HepG2 (cell line): ENCODE measurements around the gene CAD. TPM values are rescaled to one million over a fixed set of nuclear protein-coding genes. Genes with fewer than 3 reads are reported as not detected.
A peak's percentile ranks its signal among the peaks of the same experiment; 100 is the strongest.

Experiments used
- ADNP ChIP-seq: sonication (generic); formaldehyde crosslinking; IDR thresholded peaks from 2 replicates; pipeline ENCODE4 v1.4.0; 2020; ENCODE audit warnings: missing genetic modification reagents
- ELF1 ChIP-seq: sonication (generic); formaldehyde crosslinking; IDR thresholded peaks from 2 replicates; pipeline ENCODE4 v1.4.0; 2020; ENCODE audit warnings: missing genetic modification reagents
- HOXA5 ChIP-seq: sonication (generic); formaldehyde crosslinking; IDR thresholded peaks from 2 replicates; pipeline ENCODE4 v1.4.0; 2020; ENCODE audit warnings: missing genetic modification reagents
- PCBP2 ChIP-seq: fragments of 200-400 bp; formaldehyde crosslinking; optimal IDR thresholded peaks from 2 replicates; pipeline ENCODE3; 2018; ENCODE audit warnings: low read length, low read depth; ENCODE audit not compliant: poor library complexity, severe bottlenecking
- PITX1 ChIP-seq: sonication (generic); formaldehyde crosslinking; IDR thresholded peaks from 2 replicates; pipeline ENCODE4 v1.5.1; 2020; ENCODE audit warnings: mild to moderate bottlenecking, missing genetic modification reagents
- TBX2 ChIP-seq: sonication (generic); formaldehyde crosslinking; IDR thresholded peaks from 2 replicates; pipeline ENCODE4 v1.5.0; 2020; ENCODE audit warnings: missing genetic modification reagents, mild to moderate bottlenecking, borderline replicate concordance
- ZNF234 ChIP-seq: sonication (generic); formaldehyde crosslinking; conservative IDR thresholded peaks from 2 replicates; pipeline ENCODE4 v1.5.1; 2020; ENCODE audit warnings: mild to moderate bottlenecking, missing genetic modification reagents
- ZNF441 ChIP-seq: sonication (generic); formaldehyde crosslinking; IDR thresholded peaks from 2 replicates; pipeline ENCODE4 v1.7.0; 2021; ENCODE audit warnings: missing genetic modification reagents, borderline replicate concordance
- ZNF788 ChIP-seq: sonication (generic); formaldehyde crosslinking; IDR thresholded peaks from 2 replicates; pipeline ENCODE4 v1.5.0; 2020; ENCODE audit warnings: mild to moderate bottlenecking, missing genetic modification reagents, borderline replicate concordance
- ZZZ3 ChIP-seq: sonication (generic); formaldehyde crosslinking; IDR thresholded peaks from 2 replicates; pipeline ENCODE4 v1.4.0; 2020; ENCODE audit warnings: missing genetic modification reagents, mild to moderate bottlenecking, borderline replicate concordance
- polyA plus RNA-seq, 8 experiments: library from polyadenylated mRNA; depleted of rRNA in 3 of 8; stranded (reverse) in 7 of 8; unstranded in 1 of 8; fragments of >200 nt; fragmentation: Illumina TruSeq in 4 of 8; extraction: Trizol in 4 of 8; gene quantifications; 2 replicates each; pipeline versions ENCODE4 v1.2.1 to v1.2.3, GENCODE V29; 2011 to 2016; ENCODE audit warnings: low read depth in 4 of 8, missing spikeins in 1 of 8, mixed read lengths in 1 of 8; ENCODE audit not compliant: insufficient read depth in 1 of 8
- total RNA-seq, 5 experiments: library from RNA; depleted of rRNA; stranded (reverse); fragments of >200 nt; fragmentation: Illumina TruSeq; extraction: Trizol; gene quantifications; 2 replicates each; pipeline ENCODE4 v1.2.3, GENCODE V29; 2016; ENCODE audit warnings: low read depth in 1 of 5
- TF ChIP-seq, protein P1 (sequence below): sonication (generic); formaldehyde crosslinking; IDR thresholded peaks from 2 replicates; pipeline ENCODE4 v1.8.1; 2022; ENCODE audit warnings: low read depth, mild to moderate bottlenecking, missing genetic modification reagents
- TF ChIP-seq, protein P2 (sequence below): IDR thresholded peaks from 2 replicates; pipeline ENCODE4 v1.6.1; 2016; ENCODE audit warnings: missing genetic modification reagents, missing compliant biosample characterization
- TF ChIP-seq, protein P3 (sequence below): sonication (generic); formaldehyde crosslinking; IDR thresholded peaks from 2 replicates; pipeline ENCODE4 v1.4.0; 2020; ENCODE audit warnings: missing genetic modification reagents
- TF ChIP-seq, protein P4 (sequence below): IDR thresholded peaks from 2 replicates; pipeline ENCODE4 v1.6.1; 2016; ENCODE audit warnings: low read depth, borderline replicate concordance
- TF ChIP-seq, protein P5 (sequence below): sonication (generic); formaldehyde crosslinking; IDR thresholded peaks from 2 replicates; pipeline ENCODE4 v1.4.0; 2020; ENCODE audit warnings: missing genetic modification reagents
- TF ChIP-seq, protein P6 (sequence below): fragments of 450-650 bp; IDR thresholded peaks from 2 replicates; pipeline ENCODE4 v1.6.1; 2017; ENCODE audit warnings: mild to moderate bottlenecking
- TF ChIP-seq, protein P7 (sequence below): sonication (generic); formaldehyde crosslinking; IDR thresholded peaks from 2 replicates; pipeline ENCODE4 v1.4.0; 2020; ENCODE audit warnings: low read depth, mild to moderate bottlenecking, missing genetic modification reagents

CAD gene
- total and polyA plus RNA-seq, 2 of the 13 experiments (the other 11 are each of a cell fraction or from before 2014, with no cell fraction given), result 21.7 to 37.0 TPM

DNA sequence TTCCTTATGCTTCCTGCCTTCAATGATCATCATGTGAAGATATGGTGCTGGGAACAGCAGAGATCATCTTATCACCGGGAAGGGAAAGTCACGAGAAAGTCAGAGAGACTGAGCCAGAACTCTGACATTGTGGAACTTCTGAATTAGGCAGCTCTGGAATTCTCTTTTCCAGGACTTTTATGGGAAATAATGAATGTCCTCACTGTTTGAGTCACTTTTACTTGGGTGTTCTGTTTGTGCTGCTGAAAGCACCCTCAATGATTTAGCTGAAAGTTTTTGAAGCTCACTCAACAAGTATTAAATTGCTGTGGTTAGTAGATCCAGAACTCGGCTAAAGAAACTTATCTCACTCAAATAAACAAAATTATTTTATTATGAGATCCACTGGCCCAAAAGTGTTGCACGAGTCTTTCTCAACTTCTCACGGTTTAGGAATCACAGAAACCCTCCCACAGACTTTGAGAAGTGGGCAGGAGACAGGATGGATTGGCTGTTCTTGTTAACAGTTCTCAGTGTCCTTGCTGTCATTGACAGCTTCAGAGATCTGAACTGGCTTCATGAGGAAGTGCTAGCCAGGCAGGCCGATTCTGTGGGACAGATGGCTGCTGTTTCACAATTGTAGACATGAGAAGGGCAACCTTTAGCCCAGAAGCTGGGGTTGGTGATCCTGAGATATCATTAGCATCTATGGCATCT is 31.7 kb upstream of the CAD start (continued):
- TF ChIP-seq, protein P1, sequence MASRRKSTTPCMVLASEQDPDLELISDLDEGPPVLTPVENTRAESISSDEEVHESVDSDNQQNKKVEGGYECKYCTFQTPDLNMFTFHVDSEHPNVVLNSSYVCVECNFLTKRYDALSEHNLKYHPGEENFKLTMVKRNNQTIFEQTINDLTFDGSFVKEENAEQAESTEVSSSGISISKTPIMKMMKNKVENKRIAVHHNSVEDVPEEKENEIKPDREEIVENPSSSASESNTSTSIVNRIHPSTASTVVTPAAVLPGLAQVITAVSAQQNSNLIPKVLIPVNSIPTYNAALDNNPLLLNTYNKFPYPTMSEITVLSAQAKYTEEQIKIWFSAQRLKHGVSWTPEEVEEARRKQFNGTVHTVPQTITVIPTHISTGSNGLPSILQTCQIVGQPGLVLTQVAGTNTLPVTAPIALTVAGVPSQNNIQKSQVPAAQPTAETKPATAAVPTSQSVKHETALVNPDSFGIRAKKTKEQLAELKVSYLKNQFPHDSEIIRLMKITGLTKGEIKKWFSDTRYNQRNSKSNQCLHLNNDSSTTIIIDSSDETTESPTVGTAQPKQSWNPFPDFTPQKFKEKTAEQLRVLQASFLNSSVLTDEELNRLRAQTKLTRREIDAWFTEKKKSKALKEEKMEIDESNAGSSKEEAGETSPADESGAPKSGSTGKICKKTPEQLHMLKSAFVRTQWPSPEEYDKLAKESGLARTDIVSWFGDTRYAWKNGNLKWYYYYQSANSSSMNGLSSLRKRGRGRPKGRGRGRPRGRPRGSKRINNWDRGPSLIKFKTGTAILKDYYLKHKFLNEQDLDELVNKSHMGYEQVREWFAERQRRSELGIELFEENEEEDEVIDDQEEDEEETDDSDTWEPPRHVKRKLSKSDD, result no peak
- TF ChIP-seq ZNF441 (0 out of 2 replicates have a peak, but pooled peaks have one; percentile 39), TBX2 (peak; percentile 66; the same call in 1 of the 2 replicates), ZNF788 (CRISPR knock-in tag) (peak; percentile 22; the same call in 1 of the 2 replicates), ZZZ3 (CRISPR knock-in tag) (no peak), ADNP (CRISPR knock-in tag) (no peak), ZNF234 (CRISPR knock-in tag) (no peak), ELF1 (CRISPR knock-in tag) (peak; percentile 67), PITX1 (0 out of 2 replicates have a peak, but pooled peaks have one; percentile 17), PCBP2 (no peak), HOXA5 (CRISPR knock-in tag) (no peak)
- TF ChIP-seq, protein P2, sequence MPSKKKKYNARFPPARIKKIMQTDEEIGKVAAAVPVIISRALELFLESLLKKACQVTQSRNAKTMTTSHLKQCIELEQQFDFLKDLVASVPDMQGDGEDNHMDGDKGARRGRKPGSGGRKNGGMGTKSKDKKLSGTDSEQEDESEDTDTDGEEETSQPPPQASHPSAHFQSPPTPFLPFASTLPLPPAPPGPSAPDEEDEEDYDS (CRISPR knock-in tag), result 0 out of 2 replicates have a peak, but pooled peaks have one; percentile 33
- TF ChIP-seq, protein P3, sequence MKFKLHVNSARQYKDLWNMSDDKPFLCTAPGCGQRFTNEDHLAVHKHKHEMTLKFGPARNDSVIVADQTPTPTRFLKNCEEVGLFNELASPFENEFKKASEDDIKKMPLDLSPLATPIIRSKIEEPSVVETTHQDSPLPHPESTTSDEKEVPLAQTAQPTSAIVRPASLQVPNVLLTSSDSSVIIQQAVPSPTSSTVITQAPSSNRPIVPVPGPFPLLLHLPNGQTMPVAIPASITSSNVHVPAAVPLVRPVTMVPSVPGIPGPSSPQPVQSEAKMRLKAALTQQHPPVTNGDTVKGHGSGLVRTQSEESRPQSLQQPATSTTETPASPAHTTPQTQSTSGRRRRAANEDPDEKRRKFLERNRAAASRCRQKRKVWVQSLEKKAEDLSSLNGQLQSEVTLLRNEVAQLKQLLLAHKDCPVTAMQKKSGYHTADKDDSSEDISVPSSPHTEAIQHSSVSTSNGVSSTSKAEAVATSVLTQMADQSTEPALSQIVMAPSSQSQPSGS, result no peak
- TF ChIP-seq, protein P4, sequence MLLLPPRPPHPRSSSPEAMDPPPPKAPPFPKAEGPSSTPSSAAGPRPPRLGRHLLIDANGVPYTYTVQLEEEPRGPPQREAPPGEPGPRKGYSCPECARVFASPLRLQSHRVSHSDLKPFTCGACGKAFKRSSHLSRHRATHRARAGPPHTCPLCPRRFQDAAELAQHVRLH (CRISPR knock-in tag), result no peak
- TF ChIP-seq, protein P5, sequence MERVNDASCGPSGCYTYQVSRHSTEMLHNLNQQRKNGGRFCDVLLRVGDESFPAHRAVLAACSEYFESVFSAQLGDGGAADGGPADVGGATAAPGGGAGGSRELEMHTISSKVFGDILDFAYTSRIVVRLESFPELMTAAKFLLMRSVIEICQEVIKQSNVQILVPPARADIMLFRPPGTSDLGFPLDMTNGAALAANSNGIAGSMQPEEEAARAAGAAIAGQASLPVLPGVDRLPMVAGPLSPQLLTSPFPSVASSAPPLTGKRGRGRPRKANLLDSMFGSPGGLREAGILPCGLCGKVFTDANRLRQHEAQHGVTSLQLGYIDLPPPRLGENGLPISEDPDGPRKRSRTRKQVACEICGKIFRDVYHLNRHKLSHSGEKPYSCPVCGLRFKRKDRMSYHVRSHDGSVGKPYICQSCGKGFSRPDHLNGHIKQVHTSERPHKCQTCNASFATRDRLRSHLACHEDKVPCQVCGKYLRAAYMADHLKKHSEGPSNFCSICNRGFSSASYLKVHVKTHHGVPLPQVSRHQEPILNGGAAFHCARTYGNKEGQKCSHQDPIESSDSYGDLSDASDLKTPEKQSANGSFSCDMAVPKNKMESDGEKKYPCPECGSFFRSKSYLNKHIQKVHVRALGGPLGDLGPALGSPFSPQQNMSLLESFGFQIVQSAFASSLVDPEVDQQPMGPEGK (CRISPR knock-in tag), result peak; percentile 47; the same call in 1 of the 2 replicates
- TF ChIP-seq, protein P6, sequence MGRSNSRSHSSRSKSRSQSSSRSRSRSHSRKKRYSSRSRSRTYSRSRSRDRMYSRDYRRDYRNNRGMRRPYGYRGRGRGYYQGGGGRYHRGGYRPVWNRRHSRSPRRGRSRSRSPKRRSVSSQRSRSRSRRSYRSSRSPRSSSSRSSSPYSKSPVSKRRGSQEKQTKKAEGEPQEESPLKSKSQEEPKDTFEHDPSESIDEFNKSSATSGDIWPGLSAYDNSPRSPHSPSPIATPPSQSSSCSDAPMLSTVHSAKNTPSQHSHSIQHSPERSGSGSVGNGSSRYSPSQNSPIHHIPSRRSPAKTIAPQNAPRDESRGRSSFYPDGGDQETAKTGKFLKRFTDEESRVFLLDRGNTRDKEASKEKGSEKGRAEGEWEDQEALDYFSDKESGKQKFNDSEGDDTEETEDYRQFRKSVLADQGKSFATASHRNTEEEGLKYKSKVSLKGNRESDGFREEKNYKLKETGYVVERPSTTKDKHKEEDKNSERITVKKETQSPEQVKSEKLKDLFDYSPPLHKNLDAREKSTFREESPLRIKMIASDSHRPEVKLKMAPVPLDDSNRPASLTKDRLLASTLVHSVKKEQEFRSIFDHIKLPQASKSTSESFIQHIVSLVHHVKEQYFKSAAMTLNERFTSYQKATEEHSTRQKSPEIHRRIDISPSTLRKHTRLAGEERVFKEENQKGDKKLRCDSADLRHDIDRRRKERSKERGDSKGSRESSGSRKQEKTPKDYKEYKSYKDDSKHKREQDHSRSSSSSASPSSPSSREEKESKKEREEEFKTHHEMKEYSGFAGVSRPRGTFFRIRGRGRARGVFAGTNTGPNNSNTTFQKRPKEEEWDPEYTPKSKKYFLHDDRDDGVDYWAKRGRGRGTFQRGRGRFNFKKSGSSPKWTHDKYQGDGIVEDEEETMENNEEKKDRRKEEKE, result no peak
- TF ChIP-seq, protein P7, sequence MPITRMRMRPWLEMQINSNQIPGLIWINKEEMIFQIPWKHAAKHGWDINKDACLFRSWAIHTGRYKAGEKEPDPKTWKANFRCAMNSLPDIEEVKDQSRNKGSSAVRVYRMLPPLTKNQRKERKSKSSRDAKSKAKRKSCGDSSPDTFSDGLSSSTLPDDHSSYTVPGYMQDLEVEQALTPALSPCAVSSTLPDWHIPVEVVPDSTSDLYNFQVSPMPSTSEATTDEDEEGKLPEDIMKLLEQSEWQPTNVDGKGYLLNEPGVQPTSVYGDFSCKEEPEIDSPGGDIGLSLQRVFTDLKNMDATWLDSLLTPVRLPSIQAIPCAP, result no peak
